Measurements from ENCODE around the gene ARL17B. TPM values are rescaled to one million over a fixed set of nuclear protein-coding genes. Genes with fewer than 3 reads are reported as not detected.
"Not testable (repeated sequence)": the region's sequence is repeated elsewhere in the genome, so short reads cannot be mapped to it uniquely, and the experiment has no call there.

The ARL17B gene
- total RNA-seq (1.8 and 6.1 TPM in 2 replicates), polyA plus RNA-seq (5.1 and 6.9 TPM in 2 replicates), polyA minus RNA-seq (ENCODE audit: low replicate concordance) (1.5 and 2.0 TPM in 2 replicates)
- polyA plus RNA-seq (2012): 5.4 and 5.7 TPM in 2 replicates

DNA sequence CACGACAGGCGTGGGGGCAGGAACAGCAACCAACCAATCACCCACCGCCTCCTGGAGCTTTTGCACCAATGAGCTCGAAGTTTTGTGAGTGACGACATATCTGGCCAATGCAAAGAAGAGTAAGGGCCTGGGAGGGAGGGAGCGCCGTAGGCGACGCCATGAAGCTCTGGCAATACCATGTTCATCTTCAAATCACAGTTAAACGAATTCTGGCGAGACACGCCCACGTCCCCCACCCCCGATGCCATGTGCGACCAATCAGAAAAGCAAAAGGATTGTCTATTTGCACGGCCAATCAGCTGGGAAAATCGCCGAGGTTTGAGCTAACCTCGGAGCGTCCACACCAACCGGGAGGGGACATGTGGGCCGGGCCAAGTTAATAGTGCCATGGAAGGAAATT lies at the start of gene ARL17B:
Gene ARL17B, minus strand, starts transcription at position 12 of the 400 bp plus-strand sequence. CDS start 3,369 bp downstream, outside the sequence.
- not testable (repeated sequence) for H3K27me3 ChIP-seq (ENCODE audit: control insufficient read depth, insufficient read depth, low read length); H3K4me2 ChIP-seq (ENCODE audit: extremely low read depth, insufficient read depth, low read length); H3K4me1 ChIP-seq (ENCODE audit: control insufficient read depth, extremely low read depth, insufficient read depth, low read length); DNase-seq (ENCODE audit: low read depth in 2 of 2); H2AFZ ChIP-seq (ENCODE audit: low read length); H3K36me3 ChIP-seq (ENCODE audit: control insufficient read depth, insufficient read depth, low read length); H3K79me2 ChIP-seq (ENCODE audit: control insufficient read depth, insufficient read depth, low read length); H3K9ac ChIP-seq (ENCODE audit: insufficient read depth, low read length); H3K9me3 ChIP-seq (ENCODE audit: control insufficient read depth, insufficient read depth, low read depth, low read length); H3K27ac ChIP-seq (ENCODE audit: insufficient read depth, low read length); H4K20me1 ChIP-seq (ENCODE audit: control insufficient read depth, extremely low read depth, insufficient read depth, low read length); H3K4me3 ChIP-seq (replicated peaks in 1 of 4; ENCODE audit: control extremely low read depth in 1 of 4, insufficient read depth in 1 of 4, low read depth in 3 of 4, low read length in 4 of 4)

DNA sequence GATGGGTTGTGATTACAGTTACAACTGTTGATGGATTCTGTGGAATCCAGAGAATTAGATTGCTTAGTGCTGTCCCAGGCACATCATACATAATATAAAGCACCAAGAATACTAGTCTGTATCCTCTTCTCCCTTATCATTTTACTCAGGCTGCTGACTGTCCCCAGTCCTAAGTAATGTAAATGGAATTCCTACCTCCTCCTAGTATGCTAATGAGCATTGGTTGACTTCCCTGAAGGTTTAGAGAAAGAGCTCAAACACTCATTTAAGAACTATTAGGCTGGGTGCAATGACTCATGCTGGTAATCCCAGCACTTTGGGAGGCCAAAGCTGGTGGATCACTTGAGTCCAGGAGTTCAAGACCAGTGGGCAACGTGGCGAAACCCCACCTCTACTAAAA lies 48.3 kb upstream of the ARL17B start:
- not testable (repeated sequence) for H4K20me1 ChIP-seq (ENCODE audit: control insufficient read depth, extremely low read depth, insufficient read depth, low read length); H3K4me1 ChIP-seq (ENCODE audit: control insufficient read depth, extremely low read depth, insufficient read depth, low read length); H3K79me2 ChIP-seq (ENCODE audit: control insufficient read depth, insufficient read depth, low read length); H3K9ac ChIP-seq (ENCODE audit: insufficient read depth, low read length); H3K9me3 ChIP-seq (ENCODE audit: control insufficient read depth, insufficient read depth, low read depth, low read length); H3K36me3 ChIP-seq (ENCODE audit: control insufficient read depth, insufficient read depth, low read length); DNase-seq (ENCODE audit: low read depth in 2 of 2); H3K4me3 ChIP-seq (replicated peaks in 1 of 4; ENCODE audit: control extremely low read depth in 1 of 4, insufficient read depth in 1 of 4, low read depth in 3 of 4, low read length in 4 of 4); H3K4me2 ChIP-seq (ENCODE audit: extremely low read depth, insufficient read depth, low read length); H3K27me3 ChIP-seq (ENCODE audit: control insufficient read depth, insufficient read depth, low read length); H2AFZ ChIP-seq (ENCODE audit: low read length); H3K27ac ChIP-seq (ENCODE audit: insufficient read depth, low read length)

DNA sequence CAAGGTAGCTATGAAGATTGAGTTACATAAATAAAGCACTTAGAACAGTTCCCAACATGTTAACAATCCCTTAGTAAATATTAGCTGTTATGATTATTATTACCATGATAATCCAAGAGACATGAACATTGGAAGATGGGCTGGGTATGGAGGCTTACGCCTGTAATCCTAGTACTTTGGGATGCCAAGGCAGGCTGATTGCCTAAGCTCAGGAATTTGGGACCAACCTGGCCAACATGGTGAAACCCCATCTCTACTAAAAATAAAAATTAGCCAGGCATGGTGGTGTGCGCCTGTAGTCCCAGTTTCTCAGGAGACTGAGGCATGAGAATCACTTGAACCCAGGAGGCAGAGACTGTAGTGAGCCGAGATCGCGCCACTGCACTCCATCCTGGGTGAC lies 45.6 kb upstream of the ARL17B start:
- H3K9me3 ChIP-seq (ENCODE audit: control insufficient read depth, insufficient read depth, low read depth, low read length); H3K79me2 ChIP-seq (ENCODE audit: control insufficient read depth, insufficient read depth, low read length): not testable (repeated sequence)

DNA sequence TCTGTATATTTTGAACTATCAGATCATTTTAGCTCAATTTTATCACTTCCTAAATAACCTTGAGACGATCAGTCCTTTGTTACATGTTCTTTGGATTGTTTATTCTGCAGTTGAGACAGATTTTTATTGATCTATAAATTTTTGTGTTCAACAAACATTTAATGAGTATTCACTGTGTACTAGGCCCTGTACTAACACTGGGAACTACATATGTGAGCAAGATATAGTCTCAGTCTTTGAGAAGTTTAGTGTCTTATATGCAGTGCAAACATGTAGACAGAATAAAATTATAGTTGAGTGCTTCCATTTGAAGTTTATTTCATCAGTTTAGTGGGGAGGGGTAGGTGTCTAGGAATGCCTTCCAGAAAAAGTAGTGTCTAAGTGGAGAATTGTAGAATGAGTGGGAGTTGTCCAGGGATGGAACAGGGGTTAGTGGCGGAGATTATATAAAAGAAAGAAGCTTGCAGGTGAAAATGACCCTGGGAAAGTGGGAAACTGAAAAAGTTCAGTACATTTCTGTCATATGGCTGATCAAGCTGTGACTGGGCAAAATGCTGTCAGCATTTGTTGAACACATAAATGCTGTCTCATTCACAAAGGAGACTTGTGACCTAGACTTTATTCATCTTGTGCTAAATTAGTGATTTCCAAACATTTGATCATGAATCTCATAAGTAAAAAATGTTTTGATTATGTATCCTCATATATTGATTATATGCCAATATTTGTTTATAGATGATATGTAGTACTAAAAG lies 39.6 kb upstream of the ARL17B start:
- H3K4me1 ChIP-seq (ENCODE audit: control insufficient read depth, extremely low read depth, insufficient read depth, low read length); H2AFZ ChIP-seq (ENCODE audit: low read length); H3K9ac ChIP-seq (ENCODE audit: insufficient read depth, low read length); H3K79me2 ChIP-seq (ENCODE audit: control insufficient read depth, insufficient read depth, low read length); H4K20me1 ChIP-seq (ENCODE audit: control insufficient read depth, extremely low read depth, insufficient read depth, low read length); DNase-seq (ENCODE audit: low read depth in 2 of 2); H3K36me3 ChIP-seq (ENCODE audit: control insufficient read depth, insufficient read depth, low read length); H3K9me3 ChIP-seq (ENCODE audit: control insufficient read depth, insufficient read depth, low read depth, low read length); H3K4me2 ChIP-seq (ENCODE audit: extremely low read depth, insufficient read depth, low read length); H3K27me3 ChIP-seq (ENCODE audit: control insufficient read depth, insufficient read depth, low read length); H3K27ac ChIP-seq (ENCODE audit: insufficient read depth, low read length); H3K4me3 ChIP-seq (replicated peaks in 1 of 4; ENCODE audit: control extremely low read depth in 1 of 4, insufficient read depth in 1 of 4, low read depth in 3 of 4, low read length in 4 of 4): not testable (repeated sequence)

More for the DNA sequence above, 45.6 kb upstream of the ARL17B start:
- not testable (repeated sequence) for H3K4me1 ChIP-seq (ENCODE audit: control insufficient read depth, extremely low read depth, insufficient read depth, low read length); H3K4me3 ChIP-seq (replicated peaks in 1 of 4; ENCODE audit: control extremely low read depth in 1 of 4, insufficient read depth in 1 of 4, low read depth in 3 of 4, low read length in 4 of 4); H3K27me3 ChIP-seq (ENCODE audit: control insufficient read depth, insufficient read depth, low read length); DNase-seq (ENCODE audit: low read depth in 2 of 2); H3K4me2 ChIP-seq (ENCODE audit: extremely low read depth, insufficient read depth, low read length); H3K36me3 ChIP-seq (ENCODE audit: control insufficient read depth, insufficient read depth, low read length); H4K20me1 ChIP-seq (ENCODE audit: control insufficient read depth, extremely low read depth, insufficient read depth, low read length); H3K9ac ChIP-seq (ENCODE audit: insufficient read depth, low read length); H2AFZ ChIP-seq (ENCODE audit: low read length); H3K27ac ChIP-seq (ENCODE audit: insufficient read depth, low read length)

DNA sequence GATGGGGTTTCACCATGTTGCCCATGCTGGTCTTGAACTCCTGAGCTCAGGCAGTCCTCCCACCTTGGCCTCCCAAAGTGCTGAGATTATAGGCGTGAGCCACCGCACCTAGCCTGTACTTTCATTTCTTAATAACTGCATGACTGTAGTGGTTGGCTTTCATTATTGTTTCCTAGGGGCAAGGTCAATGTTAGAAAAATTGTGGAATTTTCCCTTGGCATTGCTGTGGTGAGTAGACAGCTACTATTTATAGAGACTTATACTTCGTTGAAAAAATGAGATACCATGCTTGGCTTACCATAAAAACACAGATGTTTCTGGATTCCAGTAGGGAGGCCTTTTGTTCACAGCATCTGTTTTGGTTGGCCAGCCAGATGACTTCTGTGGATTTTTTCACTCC lies 39.0 kb upstream of the ARL17B start:
- H3K79me2 ChIP-seq (ENCODE audit: control insufficient read depth, insufficient read depth, low read length); H2AFZ ChIP-seq (ENCODE audit: low read length); DNase-seq (ENCODE audit: low read depth in 2 of 2); H3K9ac ChIP-seq (ENCODE audit: insufficient read depth, low read length); H3K27ac ChIP-seq (ENCODE audit: insufficient read depth, low read length); H3K27me3 ChIP-seq (ENCODE audit: control insufficient read depth, insufficient read depth, low read length); H3K36me3 ChIP-seq (ENCODE audit: control insufficient read depth, insufficient read depth, low read length); H3K4me1 ChIP-seq (ENCODE audit: control insufficient read depth, extremely low read depth, insufficient read depth, low read length); H3K4me3 ChIP-seq (replicated peaks in 1 of 4; ENCODE audit: control extremely low read depth in 1 of 4, insufficient read depth in 1 of 4, low read depth in 3 of 4, low read length in 4 of 4); H4K20me1 ChIP-seq (ENCODE audit: control insufficient read depth, extremely low read depth, insufficient read depth, low read length); H3K4me2 ChIP-seq (ENCODE audit: extremely low read depth, insufficient read depth, low read length); H3K9me3 ChIP-seq (ENCODE audit: control insufficient read depth, insufficient read depth, low read depth, low read length): not testable (repeated sequence)

DNA sequence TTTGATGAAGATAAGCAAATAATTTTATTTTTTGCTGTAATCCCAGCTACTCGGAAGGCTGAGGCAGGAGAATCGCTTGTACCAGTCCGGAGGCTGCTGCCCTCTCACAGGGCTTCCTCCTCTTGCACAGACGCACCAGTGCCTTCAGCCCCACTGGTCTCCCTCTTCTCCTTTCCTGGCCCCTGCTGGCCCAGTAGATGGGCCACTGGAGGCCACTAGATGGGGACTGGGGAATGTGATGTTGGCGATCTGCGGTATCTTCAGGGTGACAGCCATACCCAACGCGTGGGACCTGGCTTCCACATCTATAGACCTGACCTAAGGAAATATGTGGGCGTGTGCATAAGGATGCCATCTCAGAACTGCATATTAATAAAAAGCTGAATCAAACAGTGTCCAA lies 38.4 kb upstream of the ARL17B start:
- not testable (repeated sequence) for H3K9ac ChIP-seq (ENCODE audit: insufficient read depth, low read length); H3K9me3 ChIP-seq (ENCODE audit: control insufficient read depth, insufficient read depth, low read depth, low read length); H3K79me2 ChIP-seq (ENCODE audit: control insufficient read depth, insufficient read depth, low read length); H3K4me3 ChIP-seq (replicated peaks in 1 of 4; ENCODE audit: control extremely low read depth in 1 of 4, insufficient read depth in 1 of 4, low read depth in 3 of 4, low read length in 4 of 4); H3K4me1 ChIP-seq (ENCODE audit: control insufficient read depth, extremely low read depth, insufficient read depth, low read length); H3K27me3 ChIP-seq (ENCODE audit: control insufficient read depth, insufficient read depth, low read length); H2AFZ ChIP-seq (ENCODE audit: low read length); DNase-seq (ENCODE audit: low read depth in 2 of 2); H3K4me2 ChIP-seq (ENCODE audit: extremely low read depth, insufficient read depth, low read length); H4K20me1 ChIP-seq (ENCODE audit: control insufficient read depth, extremely low read depth, insufficient read depth, low read length); H3K27ac ChIP-seq (ENCODE audit: insufficient read depth, low read length); H3K36me3 ChIP-seq (ENCODE audit: control insufficient read depth, insufficient read depth, low read length)

DNA sequence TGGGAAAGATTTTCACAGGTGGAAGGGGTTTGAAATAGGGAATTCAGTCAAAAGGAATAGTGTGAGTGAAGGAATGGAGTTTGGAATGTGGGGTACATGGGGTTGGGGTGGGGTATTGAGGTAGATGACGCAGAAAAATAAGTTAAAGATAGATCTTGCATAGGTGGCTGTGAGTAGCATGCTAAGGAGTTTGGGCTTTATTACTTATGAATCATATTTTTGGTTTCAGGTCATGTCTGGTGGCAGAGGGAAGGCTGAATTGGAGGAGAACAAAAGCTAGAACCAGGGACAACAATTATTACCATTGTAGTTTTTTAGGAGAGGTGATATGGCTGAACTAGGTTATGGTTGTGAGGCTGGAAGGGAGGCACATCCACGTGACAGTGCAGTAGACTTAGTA lies 34.7 kb upstream of the ARL17B start:
- not testable (repeated sequence) for H3K9ac ChIP-seq (ENCODE audit: insufficient read depth, low read length); H3K4me2 ChIP-seq (ENCODE audit: extremely low read depth, insufficient read depth, low read length); H3K27me3 ChIP-seq (ENCODE audit: control insufficient read depth, insufficient read depth, low read length); H3K9me3 ChIP-seq (ENCODE audit: control insufficient read depth, insufficient read depth, low read depth, low read length); H3K4me1 ChIP-seq (ENCODE audit: control insufficient read depth, extremely low read depth, insufficient read depth, low read length); H4K20me1 ChIP-seq (ENCODE audit: control insufficient read depth, extremely low read depth, insufficient read depth, low read length); H2AFZ ChIP-seq (ENCODE audit: low read length); H3K79me2 ChIP-seq (ENCODE audit: control insufficient read depth, insufficient read depth, low read length); H3K4me3 ChIP-seq (replicated peaks in 1 of 4; ENCODE audit: control extremely low read depth in 1 of 4, insufficient read depth in 1 of 4, low read depth in 3 of 4, low read length in 4 of 4); H3K27ac ChIP-seq (ENCODE audit: insufficient read depth, low read length); DNase-seq (ENCODE audit: low read depth in 2 of 2); H3K36me3 ChIP-seq (ENCODE audit: control insufficient read depth, insufficient read depth, low read length)
